ENCODE data around the gene ANAPC2. TPM values are rescaled to one million over a fixed set of nuclear protein-coding genes. Genes with fewer than 3 reads are reported as not detected.

The ANAPC2 gene
- total and polyA plus RNA-seq, 2 of the 4 experiments (the other 2 are of a cell fraction) = 9.3 to 29.5 TPM

GRCh38 chr9:137160054-137160425 lies 28.3 kb downstream of the ANAPC2 start:
- H3K9ac ChIP-seq (ENCODE audit: low read depth, low read length) = no peak overlapping the region
- H2BK15ac ChIP-seq (ENCODE audit: low read depth, low read length) = no peak overlapping the region
- H4K20me1 ChIP-seq (ENCODE audit: insufficient read depth, low read length) = 0 out of 2 replicates have a peak, but pooled peaks cover 5% of the 10 kb centered on the region
- no peaks in the 10 kb centered on the region for H3K9me1 ChIP-seq (ENCODE audit: insufficient read depth, low read length)
- intact Hi-C loops (cut with micrococcal nuclease) = no loop called here
- no peak overlapping the region for H2AK5ac ChIP-seq (ENCODE audit: low read depth, low read length)
- no peak overlapping the region for H3K4ac ChIP-seq (ENCODE audit: low read depth, low read length)
- 82% methylated on average over 12 of the region's 17 CpGs; no CpG with 5 or more reads in 1 of the 2 experiments for WGBS, 2 experiments (ENCODE audit: extremely low coverage in 2 of 2, insufficient read length in 1 of 2)
- TF ChIP-seq ELK1 (IDR thresholded peaks at IDR 0.05; ENCODE audit: borderline replicate concordance, low read depth, low read length) (no peak), CTCF (conservative IDR thresholded peaks at IDR 0.05; ENCODE audit: low read depth, low read length) (no peak), MAFK (IDR thresholded peaks at IDR 0.05; ENCODE audit: low read depth, low read length) (no peak), POLR2A (IDR thresholded peaks at IDR 0.05; ENCODE audit: low read depth, low read length) (no peak), BHLHE40 (IDR thresholded peaks at IDR 0.05; ENCODE audit: low read depth, low read length) (no peak), RFX5 (IDR thresholded peaks at IDR 0.05; ENCODE audit: low read depth, low read length) (no peak)
- no peak overlapping the region for H3K18ac ChIP-seq (ENCODE audit: low read depth, low read length)
- no peak overlapping the region for H2BK20ac ChIP-seq (ENCODE audit: low read depth, low read length)
- DNase-seq = no peak
- no peak overlapping the region for H3K4me2 ChIP-seq (ENCODE audit: low read depth, low read length)
- no peak overlapping the region for H3K23ac ChIP-seq (ENCODE audit: low read depth, low read length)
- in situ Hi-C loops (cut with MboI; ENCODE audit: low sequenced_read_pairs) = no loop called here
- BruUV-seq (replicated peaks) = no TSS peak
- H3K4me3 ChIP-seq (ENCODE audit: insufficient read depth, low read depth, low read length) = no peak overlapping the region
- H2AK9ac ChIP-seq (replicated peaks; ENCODE audit: low read depth, low read length, poor library complexity) = no peak overlapping the region
- no peak overlapping the region for H2BK5ac ChIP-seq (ENCODE audit: low read depth, low read length, poor library complexity, severe bottlenecking)
- ChIA-PET POLR2A (ENCODE audit: unreplicated experiment) (no interaction called here), CTCF (no interaction called here)
- H3K56ac ChIP-seq (ENCODE audit: extremely low read depth, insufficient read depth, low read length) = no peak overlapping the region
- H3K79me1 ChIP-seq (ENCODE audit: low read depth in 1 of 2, low read length in 2 of 2) = no peaks in the 10 kb centered on the region
- no peak overlapping the region for H2BK120ac ChIP-seq (ENCODE audit: low read depth, low read length)
- H4K5ac ChIP-seq (ENCODE audit: low read depth, low read length) = no peak overlapping the region
- no peak overlapping the region for H2AFZ ChIP-seq (replicated peaks; ENCODE audit: low read length, poor library complexity)
- peaks cover 81% of the 10 kb centered on the region for H3K27me3 ChIP-seq (ENCODE audit: control insufficient read depth, insufficient read depth, low read length)
- H3K9me3 ChIP-seq (ENCODE audit: control insufficient read depth, insufficient read depth, low read length) = no peaks in the 10 kb centered on the region
- H3K4me1 ChIP-seq (ENCODE audit: control insufficient read depth, insufficient read depth, low read length) = peaks cover 2% of the 10 kb centered on the region; the same call in 1 of the 2 replicates
- H3K14ac ChIP-seq (replicated peaks; ENCODE audit: low read depth, low read length) = no peak overlapping the region
- no peak overlapping the region for H4K91ac ChIP-seq (ENCODE audit: insufficient read depth, low read depth, low read length)
- H3K27ac ChIP-seq (ENCODE audit: insufficient read depth, low read length) = no peak overlapping the region
- dilution Hi-C loops (cut with HindIII; ENCODE audit: low sequenced_read_pairs, unreplicated experiment) = no loop called here
- no peak overlapping the region for H4K8ac ChIP-seq (ENCODE audit: low read depth in 2 of 2, low read length in 2 of 2)
- no peaks in the 10 kb centered on the region for H3K36me3 ChIP-seq (ENCODE audit: control insufficient read depth, insufficient read depth, low read length)
- ATAC-seq (ENCODE audit: low read depth) = no peak
